Vagina (tissue), 2 donors: ENCODE data around the gene ARHGAP23. TPM values are rescaled to one million over a fixed set of nuclear protein-coding genes. Genes with fewer than 3 reads are reported as not detected.

Experiments
- DNase-seq, 2 donors: peaks; one replicate each; pipeline ENCODE4 v3.0.0-alpha.2; 2017; ENCODE audit errors: extremely low spot score in 2 of 2
- H3K27ac ChIP-seq: fragments of 200-600 bp; sonication (generic); one replicate; pipeline ENCODE4 v1.5.1; 2019
- H3K27me3 ChIP-seq: fragments of 200-600 bp; sonication (generic); one replicate; pipeline ENCODE4 v1.5.1; 2019
- H3K36me3 ChIP-seq, 2 donors: fragments of 200-600 bp; sonication (generic); one replicate each; pipeline ENCODE4 v1.5.1; 2017 to 2019
- H3K4me1 ChIP-seq: fragments of 200-600 bp; sonication (generic); one replicate; pipeline ENCODE4 v1.5.1; 2019
- H3K4me3 ChIP-seq, 2 donors: fragments of 200-600 bp; sonication (generic); 1 replicate in 1 of 2; 2 replicates in 1 of 2; pipeline ENCODE4 v1.5.1; 2016 to 2019
- H3K9me3 ChIP-seq: fragments of 200-600 bp; sonication (generic); one replicate; pipeline ENCODE4 v1.5.1; 2019
- POLR2A ChIP-seq, 2 donors: fragments of 450-650 bp; IDR thresholded peaks; one replicate each; pipeline ENCODE4 v1.6.1; 2017; ENCODE audit warnings: antibody characterized with exemption in 2 of 2, mild to moderate bottlenecking in 2 of 2, moderate library complexity in 2 of 2
- POLR2AphosphoS5 ChIP-seq, 2 donors: sonication (generic); formaldehyde crosslinking; IDR thresholded peaks; one replicate each; pipeline ENCODE4 v1.9.0; 2017; ENCODE audit warnings: antibody characterized with exemption in 2 of 2, mild to moderate bottlenecking in 2 of 2, low read depth in 1 of 2; ENCODE audit not compliant: insufficient read depth in 1 of 2
- intact Hi-C: fragments of 100-400 bp; cut with DNase I; formaldehyde crosslinking; loops from one replicate; pipeline ENCODE4 v1.15.1; 2023
- total RNA-seq: library from RNA; depleted of rRNA; stranded (reverse); fragments of >200 nt; gene quantifications from one replicate; pipeline ENCODE4 v1.2.3, GENCODE V29; 2016
- TF ChIP-seq, protein P1 (sequence below), 3 experiments: fragments of 450-650 bp in 2 of 3; fragments of 200-600 bp in 1 of 3; sonication (generic) in 1 of 3; IDR thresholded peaks; one replicate each; pipeline ENCODE4 v1.5.1; 2017 to 2019; ENCODE audit warnings: antibody characterized with exemption in 3 of 3, mild to moderate bottlenecking in 2 of 3, moderate library complexity in 2 of 3

ARHGAP23 gene
- total RNA-seq, 1 donor from 2014 or later = 70.2 TPM

DNA sequence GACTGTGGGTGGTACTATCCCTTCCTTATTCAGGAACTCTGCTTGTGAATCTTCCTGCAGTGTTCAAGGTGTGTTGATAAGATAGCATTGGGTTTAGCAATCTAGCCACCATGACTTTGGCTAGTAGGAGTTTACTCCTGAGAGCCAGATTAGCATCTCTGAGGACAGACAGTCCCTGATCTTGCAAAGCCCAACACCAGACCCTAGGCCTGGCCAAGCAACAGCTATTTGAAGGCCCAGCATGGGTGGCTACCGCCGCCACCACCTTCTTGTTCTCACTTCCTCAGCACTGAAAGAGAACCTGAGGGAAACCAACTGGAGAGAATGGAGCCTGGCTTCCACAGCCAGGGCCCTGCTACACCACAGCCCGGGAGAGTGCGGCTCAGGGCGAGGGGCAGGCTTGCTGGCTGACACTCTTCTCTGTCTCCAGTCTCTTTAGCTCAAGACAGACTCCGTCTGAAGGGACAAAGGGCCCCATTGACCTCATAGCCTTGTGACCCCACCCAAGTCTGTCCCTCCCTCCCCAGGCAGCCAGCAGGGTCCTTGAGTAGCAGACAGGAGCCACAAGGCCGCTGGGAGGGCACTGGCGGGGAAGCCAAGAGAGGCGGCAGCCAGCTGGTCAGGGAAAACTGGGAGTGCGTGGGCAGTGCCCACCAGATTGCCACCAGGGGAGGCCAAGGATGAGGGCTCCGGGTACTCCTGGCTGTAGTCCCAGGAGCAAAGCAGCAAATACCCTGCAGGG is 10.9 kb upstream of the ARHGAP23 start:
- H3K4me3 ChIP-seq = no peak overlapping the region
- DNase-seq = no peak
- H3K27me3 ChIP-seq = peaks cover 4% of the 10 kb centered on the region
- H3K9me3 ChIP-seq = no peaks in the 10 kb centered on the region
- TF ChIP-seq, protein P1, sequence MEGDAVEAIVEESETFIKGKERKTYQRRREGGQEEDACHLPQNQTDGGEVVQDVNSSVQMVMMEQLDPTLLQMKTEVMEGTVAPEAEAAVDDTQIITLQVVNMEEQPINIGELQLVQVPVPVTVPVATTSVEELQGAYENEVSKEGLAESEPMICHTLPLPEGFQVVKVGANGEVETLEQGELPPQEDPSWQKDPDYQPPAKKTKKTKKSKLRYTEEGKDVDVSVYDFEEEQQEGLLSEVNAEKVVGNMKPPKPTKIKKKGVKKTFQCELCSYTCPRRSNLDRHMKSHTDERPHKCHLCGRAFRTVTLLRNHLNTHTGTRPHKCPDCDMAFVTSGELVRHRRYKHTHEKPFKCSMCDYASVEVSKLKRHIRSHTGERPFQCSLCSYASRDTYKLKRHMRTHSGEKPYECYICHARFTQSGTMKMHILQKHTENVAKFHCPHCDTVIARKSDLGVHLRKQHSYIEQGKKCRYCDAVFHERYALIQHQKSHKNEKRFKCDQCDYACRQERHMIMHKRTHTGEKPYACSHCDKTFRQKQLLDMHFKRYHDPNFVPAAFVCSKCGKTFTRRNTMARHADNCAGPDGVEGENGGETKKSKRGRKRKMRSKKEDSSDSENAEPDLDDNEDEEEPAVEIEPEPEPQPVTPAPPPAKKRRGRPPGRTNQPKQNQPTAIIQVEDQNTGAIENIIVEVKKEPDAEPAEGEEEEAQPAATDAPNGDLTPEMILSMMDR (IDR thresholded peaks at IDR 0.05) = no peak
- TF ChIP-seq POLR2A (IDR thresholded peaks at IDR 0.05) (no peak), POLR2AphosphoS5 (IDR thresholded peaks at IDR 0.05; ENCODE audit: insufficient read depth in 1 of 2, low read depth in 1 of 2) (no peak)
- H3K27ac ChIP-seq = no peak overlapping the region
- H3K36me3 ChIP-seq = no peaks in the 10 kb centered on the region
- H3K4me1 ChIP-seq = peaks cover 41% of the 10 kb centered on the region
- intact Hi-C loops = no loop called here

GRCh38 chr17:38418062-38418692 is 10.1 kb upstream of the ARHGAP23 start:
- TF ChIP-seq POLR2AphosphoS5 (IDR thresholded peaks at IDR 0.05; ENCODE audit: insufficient read depth in 1 of 2, low read depth in 1 of 2) (no peak), POLR2A (IDR thresholded peaks at IDR 0.05) (no peak)
- TF ChIP-seq, protein P1 (IDR thresholded peaks at IDR 0.05) = no peak
- intact Hi-C loops = no loop called here
- peaks cover 4% of the 10 kb centered on the region for H3K27me3 ChIP-seq
- H3K27ac ChIP-seq = no peak overlapping the region
- H3K4me3 ChIP-seq = no peak overlapping the region
- H3K4me1 ChIP-seq = peaks cover 41% of the 10 kb centered on the region
- no peaks in the 10 kb centered on the region for H3K36me3 ChIP-seq
- H3K9me3 ChIP-seq = no peaks in the 10 kb centered on the region
- DNase-seq = no peak

DNA sequence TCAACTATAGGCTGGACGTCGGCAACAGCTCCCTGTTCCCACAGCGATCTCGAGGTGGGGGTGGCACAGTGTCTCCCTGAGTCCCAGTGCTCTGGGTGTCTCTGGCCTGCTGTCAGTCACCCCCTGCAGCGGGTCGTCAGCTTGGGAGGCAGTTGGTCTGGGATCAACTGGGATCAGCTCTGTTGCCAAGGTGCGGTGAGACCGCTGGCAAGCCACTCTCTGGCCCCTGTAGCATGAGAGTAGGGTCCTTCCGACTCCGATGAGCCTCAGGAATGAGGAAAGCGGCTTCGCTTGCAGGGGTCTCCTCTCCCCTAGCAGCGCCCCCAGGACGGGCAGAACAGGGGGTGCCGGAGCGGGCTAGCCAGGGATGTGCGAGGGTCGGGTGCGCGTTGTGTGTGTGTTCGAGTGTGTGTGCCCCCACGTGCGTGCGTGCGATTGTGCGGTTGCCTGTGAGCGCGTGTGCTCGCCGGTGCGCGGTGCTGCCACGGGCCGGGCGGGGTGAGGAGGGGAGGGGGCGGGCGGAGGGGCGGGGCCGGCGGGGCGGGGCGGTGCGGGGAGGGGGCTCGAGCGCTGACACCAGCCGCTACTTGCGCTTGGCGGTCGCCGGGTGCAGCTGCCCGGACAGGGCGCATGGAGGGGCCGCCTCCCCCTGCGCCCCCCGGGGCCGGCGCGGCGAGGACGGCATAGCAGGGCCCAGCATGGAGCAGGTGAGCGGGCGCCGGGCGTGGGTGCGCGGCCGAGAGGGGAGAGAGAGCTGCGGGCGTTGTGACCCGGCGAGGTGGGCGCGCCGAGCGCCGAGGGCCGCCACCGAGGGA is 9.4 kb upstream of the ARHGAP23 start:
- Histone ChIP-seq H3K4me3 (peak overlapping the region; percentile 36 to 63), H3K27me3 (peaks cover 4% of the 10 kb centered on the region), H3K9me3 (no peaks in the 10 kb centered on the region), H3K36me3 (no peaks in the 10 kb centered on the region), H3K27ac (no peak overlapping the region), H3K4me1 (peaks cover 41% of the 10 kb centered on the region)
- no peak for TF ChIP-seq POLR2AphosphoS5 (IDR thresholded peaks at IDR 0.05; ENCODE audit: insufficient read depth in 1 of 2, low read depth in 1 of 2)
- no peak for TF ChIP-seq POLR2A (IDR thresholded peaks at IDR 0.05)
- intact Hi-C loops = no loop called here
- DNase-seq = no peak

DNA sequence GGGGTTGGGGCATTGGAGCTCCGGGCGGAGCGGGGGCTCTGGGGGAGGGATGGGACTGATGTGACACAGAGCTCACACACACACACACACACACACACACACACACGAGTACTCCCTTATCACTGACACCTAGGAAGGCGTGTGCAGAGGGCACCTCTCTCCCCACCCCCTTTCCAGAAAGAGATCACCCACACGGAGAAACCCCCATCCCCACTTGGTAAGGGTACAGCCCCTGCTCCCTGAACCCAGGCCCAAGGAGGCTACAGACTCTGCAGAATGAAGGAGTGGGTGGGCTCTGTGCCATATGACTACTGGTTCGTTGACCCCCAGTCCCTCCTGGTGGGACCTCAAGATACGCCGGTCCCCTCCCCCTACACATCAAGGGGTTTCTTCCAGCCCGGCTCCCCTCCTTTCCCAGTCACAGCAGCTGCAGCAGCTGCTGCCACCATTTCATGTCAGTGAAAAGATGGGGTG is 8.7 kb upstream of the ARHGAP23 start:
- peaks cover 4% of the 10 kb centered on the region for H3K27me3 ChIP-seq
- H3K27ac ChIP-seq = no peak overlapping the region
- H3K4me3 ChIP-seq = peak overlapping the region; percentile 36 to 63
- H3K36me3 ChIP-seq = no peaks in the 10 kb centered on the region
- intact Hi-C loops = no loop called here
- TF ChIP-seq, protein P1 (IDR thresholded peaks at IDR 0.05) = no peak
- TF ChIP-seq POLR2A (IDR thresholded peaks at IDR 0.05) (no peak), POLR2AphosphoS5 (IDR thresholded peaks at IDR 0.05; ENCODE audit: insufficient read depth in 1 of 2, low read depth in 1 of 2) (no peak)
- H3K4me1 ChIP-seq = peaks cover 41% of the 10 kb centered on the region
- no peak for DNase-seq
- H3K9me3 ChIP-seq = no peaks in the 10 kb centered on the region

DNA sequence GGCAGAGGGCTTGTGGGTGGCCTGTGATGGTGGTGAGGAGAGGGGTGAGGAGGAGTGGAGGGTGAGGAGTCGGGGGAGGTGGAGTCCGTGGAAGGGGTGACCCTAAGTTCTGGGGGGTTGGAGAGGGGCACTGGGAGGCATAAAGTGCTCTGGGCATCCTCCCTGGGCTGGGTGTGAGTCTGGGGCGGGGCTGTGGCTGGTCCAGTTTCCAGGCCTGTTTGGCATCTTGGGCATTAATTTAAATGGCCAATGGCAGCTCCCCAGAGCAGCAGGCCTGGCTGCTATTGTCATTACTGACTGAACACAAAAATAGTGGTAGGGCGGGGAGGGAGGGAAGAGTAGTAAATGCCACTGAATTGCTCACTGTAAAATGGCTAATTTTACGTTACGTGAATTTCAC is 7.7 kb upstream of the ARHGAP23 start:
- intact Hi-C loops = loop anchor here (10.0 kb wide), 1 partner anchor 64 kb away; no protein-coding TSS in a partner anchor
- H3K4me3 ChIP-seq = no peak overlapping the region
- no peaks in the 10 kb centered on the region for H3K9me3 ChIP-seq
- peaks cover 41% of the 10 kb centered on the region for H3K4me1 ChIP-seq
- TF ChIP-seq POLR2A (IDR thresholded peaks at IDR 0.05) (no peak), POLR2AphosphoS5 (IDR thresholded peaks at IDR 0.05; ENCODE audit: insufficient read depth in 1 of 2, low read depth in 1 of 2) (no peak)
- TF ChIP-seq, protein P1 (IDR thresholded peaks at IDR 0.05) = no peak
- no peak for DNase-seq
- H3K36me3 ChIP-seq = no peaks in the 10 kb centered on the region
- peak overlapping the region; percentile 58 for H3K27ac ChIP-seq
- peaks cover 4% of the 10 kb centered on the region for H3K27me3 ChIP-seq
